HepG2 (cell line): ENCODE measurements around the gene SPACA4. TPM values are rescaled to one million over a fixed set of nuclear protein-coding genes. Genes with fewer than 3 reads are reported as not detected.
A peak's percentile ranks its signal among the peaks of the same experiment; 100 is the strongest.

Experiments
- AHR ChIP-seq: IDR thresholded peaks from 2 replicates; pipeline ENCODE4 v1.6.1; 2018; ENCODE audit warnings: missing genetic modification reagents, missing compliant biosample characterization
- ARID3A ChIP-seq: IDR thresholded peaks from 2 replicates; pipeline ENCODE4 v1.6.1; 2012; ENCODE audit warnings: low read depth, low read length, improper control_type of control experiment
- CREB1 ChIP-seq, 2 experiments: fragments of 450-650 bp in 1 of 2; IDR thresholded peaks; 2 replicates each; pipeline ENCODE4 v1.6.1; 2016 to 2017; ENCODE audit warnings: control low read depth in 1 of 2, mild to moderate bottlenecking in 1 of 2, missing compliant biosample characterization in 1 of 2, missing genetic modification characterization in 1 of 2
- CREM ChIP-seq, 2 experiments: sonication (generic) in 1 of 2; formaldehyde crosslinking in 1 of 2; IDR thresholded peaks; 2 replicates each; pipeline versions ENCODE4 v1.4.0 to v1.6.1; 2016 to 2020; ENCODE audit warnings: antibody characterized with exemption in 1 of 2, mild to moderate bottlenecking in 1 of 2, missing genetic modification reagents in 1 of 2
- GABPB1 ChIP-seq: IDR thresholded peaks from 2 replicates; pipeline ENCODE4 v1.6.1; 2016; ENCODE audit warnings: mild to moderate bottlenecking, missing genetic modification reagents, moderate library complexity, missing compliant biosample characterization
- KDM3A ChIP-seq: IDR thresholded peaks from 2 replicates; pipeline ENCODE4 v1.6.1; 2018; ENCODE audit warnings: low read depth, missing compliant biosample characterization
- MTA3 ChIP-seq: sonication (generic); formaldehyde crosslinking; IDR thresholded peaks from 2 replicates; pipeline ENCODE4 v1.4.0; 2020; ENCODE audit warnings: missing genetic modification reagents
- NCOA5 ChIP-seq: sonication (generic); formaldehyde crosslinking; IDR thresholded peaks from 2 replicates; pipeline ENCODE4 v1.4.0; 2020; ENCODE audit warnings: missing genetic modification reagents
- PHF5A ChIP-seq: IDR thresholded peaks from one replicate; pipeline ENCODE4 v1.6.1; 2018; ENCODE audit warnings: low read depth, missing genetic modification reagents; ENCODE audit not compliant: unreplicated experiment
- PRDM10 ChIP-seq: sonication (generic); formaldehyde crosslinking; IDR thresholded peaks from 2 replicates; pipeline ENCODE4 v1.4.0; 2020; ENCODE audit warnings: low read depth, missing genetic modification reagents
- RARG ChIP-seq: sonication (generic); formaldehyde crosslinking; IDR thresholded peaks from 2 replicates; pipeline ENCODE4 v1.4.0; 2020; ENCODE audit warnings: low read depth, mild to moderate bottlenecking, missing genetic modification reagents
- RFX1 ChIP-seq: fragments of 450-650 bp; IDR thresholded peaks from 2 replicates; pipeline ENCODE4 v1.6.1; 2017
- TBL1XR1 ChIP-seq: fragments of 150-350 bp; IDR thresholded peaks from 2 replicates; pipeline ENCODE4 v1.6.1; 2014; ENCODE audit warnings: borderline replicate concordance, low read length; ENCODE audit not compliant: partially characterized antibody
- ZMAT5 ChIP-seq: sonication (generic); formaldehyde crosslinking; IDR thresholded peaks from 2 replicates; pipeline ENCODE4 v1.5.0; 2020; ENCODE audit warnings: mild to moderate bottlenecking, low read depth, missing genetic modification reagents, borderline replicate concordance
- ZNF274 ChIP-seq: sonication (generic); formaldehyde crosslinking; IDR thresholded peaks from 2 replicates; pipeline ENCODE4 v1.5.1; 2020; ENCODE audit warnings: mild to moderate bottlenecking, missing genetic modification reagents
- ZNF530 ChIP-seq: sonication (generic); formaldehyde crosslinking; IDR thresholded peaks from 2 replicates; pipeline ENCODE4 v1.5.0; 2020; ENCODE audit warnings: low read depth, mild to moderate bottlenecking, missing genetic modification reagents
- ZNF574 ChIP-seq: sonication (generic); formaldehyde crosslinking; IDR thresholded peaks from 2 replicates; pipeline ENCODE4 v1.4.0; 2020; ENCODE audit warnings: missing genetic modification reagents
- ZNF597 ChIP-seq: sonication (generic); formaldehyde crosslinking; IDR thresholded peaks from 2 replicates; pipeline ENCODE4 v1.5.0; 2020; ENCODE audit warnings: missing genetic modification reagents
- ZNF781 ChIP-seq: sonication (generic); formaldehyde crosslinking; IDR thresholded peaks from 2 replicates; pipeline ENCODE4 v1.5.1; 2020; ENCODE audit warnings: borderline replicate concordance, mild to moderate bottlenecking, missing genetic modification reagents; ENCODE audit errors: not compliant biosample characterization
- polyA plus RNA-seq, 8 experiments: library from polyadenylated mRNA; depleted of rRNA in 3 of 8; stranded (reverse) in 7 of 8; unstranded in 1 of 8; fragments of >200 nt; fragmentation: Illumina TruSeq in 4 of 8; extraction: Trizol in 4 of 8; gene quantifications; 2 replicates each; pipeline versions ENCODE4 v1.2.1 to v1.2.3, GENCODE V29; 2011 to 2016; ENCODE audit warnings: low read depth in 4 of 8, missing spikeins in 1 of 8, mixed read lengths in 1 of 8; ENCODE audit not compliant: insufficient read depth in 1 of 8
- total RNA-seq, 5 experiments: library from RNA; depleted of rRNA; stranded (reverse); fragments of >200 nt; fragmentation: Illumina TruSeq; extraction: Trizol; gene quantifications; 2 replicates each; pipeline ENCODE4 v1.2.3, GENCODE V29; 2016; ENCODE audit warnings: low read depth in 1 of 5

SPACA4 gene
- total and polyA plus RNA-seq, 2 of the 13 experiments (the other 11 are each of a cell fraction or from before 2014, with no cell fraction given), result not detected

GRCh38 chr19:48644839-48645619 is 38.5 kb downstream of the SPACA4 start (continued):
- TF ChIP-seq TBL1XR1, result peak; percentile 64
- no peak for TF ChIP-seq ZNF781 (CRISPR knock-in tag)
- no peak for TF ChIP-seq RARG (CRISPR knock-in tag)
- TF ChIP-seq ZNF530 (CRISPR knock-in tag), result no peak
- TF ChIP-seq KDM3A (CRISPR knock-in tag), result no peak
- TF ChIP-seq MTA3 (CRISPR knock-in tag), result no peak
- peak; percentile 85 for TF ChIP-seq CREM (IDR thresholded peaks at IDR 0.05)
- TF ChIP-seq CREM (CRISPR knock-in tag; IDR thresholded peaks at IDR 0.05), result no peak
- no peak for TF ChIP-seq PHF5A (CRISPR knock-in tag)
- TF ChIP-seq ARID3A, result no peak
- peak; percentile 61; the same call in 1 of the 2 replicates for TF ChIP-seq PRDM10 (CRISPR knock-in tag)
- TF ChIP-seq NCOA5 (CRISPR knock-in tag), result no peak
- TF ChIP-seq AHR (CRISPR knock-in tag), result no peak
- TF ChIP-seq GABPB1 (CRISPR knock-in tag), result peak; percentile 54
- TF ChIP-seq RFX1, result no peak
- no peak for TF ChIP-seq ZNF274
- no peak for TF ChIP-seq CREB1 (IDR thresholded peaks at IDR 0.05)
- peak; percentile 47; the same call in 1 of the 2 replicates for TF ChIP-seq CREB1 (CRISPR knock-in tag; IDR thresholded peaks at IDR 0.05)
- TF ChIP-seq ZNF597 (CRISPR knock-in tag), result 0 out of 2 replicates have a peak, but pooled peaks have one; percentile 38
- peak; percentile 77 for TF ChIP-seq ZNF574 (CRISPR knock-in tag)
- no peak for TF ChIP-seq ZMAT5 (CRISPR knock-in tag)
